Esophagus squamous epithelium (tissue), 5 donors: ENCODE results near the gene NCAPH2. TPM values are rescaled to one million over a fixed set of nuclear protein-coding genes. Genes with fewer than 3 reads are reported as not detected.

Experiments
- DNase-seq: peaks from one replicate; lab custom pipeline; 2025; lab: John Stamatoyannopoulos, UW
- H3K27ac ChIP-seq, 4 donors: fragments of 200-600 bp; sonication (generic); one replicate each; pipeline ENCODE4 v1.5.1; 2016 to 2019; ENCODE audit warnings: mild to moderate bottlenecking in 1 of 4
- H3K27me3 ChIP-seq, 4 donors: fragments of 200-600 bp; sonication (generic); 1 replicate in 3 of 4; 2 replicates in 1 of 4; pipeline versions ENCODE4 v1.5.1 to v1.6.0; 2017 to 2021; ENCODE audit warnings: antibody characterized with exemption in 1 of 4
- H3K36me3 ChIP-seq, 3 donors: fragments of 200-600 bp; sonication (generic); one replicate each; pipeline ENCODE4 v1.5.1; 2016 to 2019
- H3K4me1 ChIP-seq, 3 donors: fragments of 200-600 bp; sonication (generic); one replicate each; pipeline ENCODE4 v1.5.1; 2017 to 2019
- H3K4me3 ChIP-seq, 4 donors: fragments of 200-600 bp; sonication (generic); 1 replicate in 3 of 4; 2 replicates in 1 of 4; pipeline ENCODE4 v1.5.1; 2016 to 2019; ENCODE audit warnings: mild to moderate bottlenecking in 2 of 4, moderate library complexity in 1 of 4
- H3K9me3 ChIP-seq, 3 donors: fragments of 200-600 bp; sonication (generic); one replicate each; pipeline ENCODE4 v1.5.1; 2016 to 2019
- POLR2A ChIP-seq, 4 donors: fragments of 450-650 bp; IDR thresholded peaks; one replicate each; pipeline ENCODE4 v1.6.1; 2017; ENCODE audit warnings: antibody characterized with exemption in 4 of 4, mild to moderate bottlenecking in 4 of 4, moderate library complexity in 3 of 4
- WGBS, 2 donors: methylation state at CpG; one replicate each; pipeline ENCODE4 v1.1.5; 2018; 5-methylcytosine and 5-hydroxymethylcytosine counted together
- intact Hi-C: fragments of 100-400 bp; cut with DNase I; formaldehyde crosslinking; loops from one replicate; pipeline ENCODE4 v1.15.0; 2022
- total RNA-seq, 4 donors: library from RNA; depleted of rRNA; stranded (reverse); fragments of >200 nt; gene quantifications; one replicate each; pipeline ENCODE4 v1.1.0, GENCODE V29; 2016
- TF ChIP-seq, protein P1 (sequence below), 6 experiments: fragments of 450-650 bp in 4 of 6; fragments of 200-600 bp in 2 of 6; sonication (generic) in 2 of 6; IDR thresholded peaks; one replicate each; pipeline ENCODE4 v1.5.1; 2016 to 2019; ENCODE audit warnings: antibody characterized with exemption in 6 of 6, mild to moderate bottlenecking in 4 of 6, moderate library complexity in 4 of 6
- donor health status: DM: yes; HTN: yes; CAD: no.

The NCAPH2 gene
- total RNA-seq, 4 donors from 2014 or later = 30.2 to 42.6 (median 38.5) TPM

DNA sequence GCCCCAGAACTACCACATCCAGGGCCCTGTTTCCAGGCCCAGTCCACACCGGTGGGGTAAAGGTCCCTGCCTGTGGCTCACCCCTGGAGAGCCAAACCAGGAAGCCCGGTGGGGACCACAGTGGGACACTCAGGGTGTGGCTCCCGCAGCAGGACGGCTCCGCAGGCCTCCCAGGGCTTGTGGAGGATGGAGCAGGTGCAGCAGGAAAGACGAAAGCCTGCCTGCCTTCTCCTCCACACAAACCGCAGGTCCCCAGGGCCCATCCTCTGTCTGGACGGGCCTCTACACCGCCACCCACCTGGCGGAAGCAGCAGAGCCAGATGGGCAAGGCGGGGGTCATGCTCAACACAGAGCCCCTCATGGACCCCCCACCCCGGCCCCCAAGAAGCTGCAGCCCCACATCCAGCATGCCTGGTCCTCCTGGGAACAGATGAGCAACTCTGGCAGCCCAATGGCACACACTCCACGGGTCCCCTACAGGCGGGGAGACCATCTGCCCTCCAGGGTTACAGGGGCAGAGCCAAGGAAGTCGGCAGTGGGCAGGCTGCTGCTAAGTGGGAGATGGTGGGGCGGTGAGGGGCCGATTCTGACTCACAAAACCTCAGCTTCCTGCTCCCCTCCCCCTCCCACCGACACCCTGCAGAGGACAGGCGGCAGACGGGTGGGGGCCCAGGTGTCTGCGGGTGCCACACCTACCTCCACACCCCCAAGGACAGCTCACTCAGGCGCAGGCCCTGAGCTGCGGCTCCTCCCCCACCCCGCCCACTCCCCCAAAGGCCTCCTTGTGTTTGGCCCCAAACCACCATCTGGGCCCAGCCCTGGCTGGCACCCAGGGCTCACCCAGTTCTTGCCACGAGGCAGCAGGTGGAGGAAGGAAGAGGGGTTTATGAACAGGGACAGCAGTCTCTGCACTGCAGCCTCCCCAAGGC is 38.4 kb upstream of the NCAPH2 start:
- H3K27ac ChIP-seq = peak overlapping the region; percentile 72 to 91 (median 80)
- TF ChIP-seq POLR2A (IDR thresholded peaks at IDR 0.05) = no peak
- TF ChIP-seq, protein P1, sequence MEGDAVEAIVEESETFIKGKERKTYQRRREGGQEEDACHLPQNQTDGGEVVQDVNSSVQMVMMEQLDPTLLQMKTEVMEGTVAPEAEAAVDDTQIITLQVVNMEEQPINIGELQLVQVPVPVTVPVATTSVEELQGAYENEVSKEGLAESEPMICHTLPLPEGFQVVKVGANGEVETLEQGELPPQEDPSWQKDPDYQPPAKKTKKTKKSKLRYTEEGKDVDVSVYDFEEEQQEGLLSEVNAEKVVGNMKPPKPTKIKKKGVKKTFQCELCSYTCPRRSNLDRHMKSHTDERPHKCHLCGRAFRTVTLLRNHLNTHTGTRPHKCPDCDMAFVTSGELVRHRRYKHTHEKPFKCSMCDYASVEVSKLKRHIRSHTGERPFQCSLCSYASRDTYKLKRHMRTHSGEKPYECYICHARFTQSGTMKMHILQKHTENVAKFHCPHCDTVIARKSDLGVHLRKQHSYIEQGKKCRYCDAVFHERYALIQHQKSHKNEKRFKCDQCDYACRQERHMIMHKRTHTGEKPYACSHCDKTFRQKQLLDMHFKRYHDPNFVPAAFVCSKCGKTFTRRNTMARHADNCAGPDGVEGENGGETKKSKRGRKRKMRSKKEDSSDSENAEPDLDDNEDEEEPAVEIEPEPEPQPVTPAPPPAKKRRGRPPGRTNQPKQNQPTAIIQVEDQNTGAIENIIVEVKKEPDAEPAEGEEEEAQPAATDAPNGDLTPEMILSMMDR (IDR thresholded peaks at IDR 0.05) = no peak
- peaks cover 33 to 40% (median 36%) of the 10 kb centered on the region in 3 donors for H3K36me3 ChIP-seq
- H3K27me3 ChIP-seq = no peaks in the 10 kb centered on the region
- H3K4me1 ChIP-seq = peaks cover 50 to 62% (median 51%) of the 10 kb centered on the region in 3 donors
- 60% methylated on average over 3 of the region's 25 CpGs; no CpG with 5 or more reads in 1 of the 2 donors for WGBS, 2 donors
- intact Hi-C loops = no loop called here
- H3K4me3 ChIP-seq = peak overlapping the region in 3 of 4 donors; percentile 6 to 37 (median 21)
- no peaks in the 10 kb centered on the region for H3K9me3 ChIP-seq
- DNase-seq = peak; percentile 81

DNA sequence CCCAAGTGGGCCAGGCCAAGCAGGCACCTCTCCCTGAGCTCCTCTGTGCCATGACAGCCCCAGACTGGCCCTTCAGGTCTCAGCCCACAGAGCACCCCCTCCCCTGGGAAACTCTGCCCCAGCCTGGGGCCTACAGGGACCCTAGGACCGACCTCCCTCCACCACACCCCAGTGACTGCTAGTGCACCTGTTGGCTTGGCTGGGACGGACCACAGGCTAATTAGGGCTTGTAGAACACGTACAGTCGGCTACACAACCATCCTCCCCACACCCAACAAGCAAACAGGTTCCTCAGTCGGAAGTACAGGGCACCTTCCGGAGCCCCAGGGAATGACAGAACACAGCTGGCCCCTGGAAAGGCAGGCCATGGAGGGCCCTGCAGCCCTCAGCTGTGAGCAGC is 37.5 kb upstream of the NCAPH2 start:
- intact Hi-C loops = no loop called here
- Histone ChIP-seq H3K9me3 (no peaks in the 10 kb centered on the region), H3K4me1 (peaks cover 53 to 67% (median 56%) of the 10 kb centered on the region in 3 donors), H3K4me3 (peak overlapping the region in 3 of 4 donors; percentile 6 to 31 (median 21)), H3K27ac (peak overlapping the region; percentile 72 to 91 (median 80)), H3K27me3 (no peaks in the 10 kb centered on the region), H3K36me3 (peaks cover 24 to 32% (median 28%) of the 10 kb centered on the region in 3 donors)
- 0% methylated on average over 2 of the region's 6 CpGs; no CpG with 5 or more reads in 1 of the 2 donors for WGBS, 2 donors
- no peak for TF ChIP-seq POLR2A (IDR thresholded peaks at IDR 0.05)
- TF ChIP-seq, protein P1 (IDR thresholded peaks at IDR 0.05) = no peak
- DNase-seq = no peak

DNA sequence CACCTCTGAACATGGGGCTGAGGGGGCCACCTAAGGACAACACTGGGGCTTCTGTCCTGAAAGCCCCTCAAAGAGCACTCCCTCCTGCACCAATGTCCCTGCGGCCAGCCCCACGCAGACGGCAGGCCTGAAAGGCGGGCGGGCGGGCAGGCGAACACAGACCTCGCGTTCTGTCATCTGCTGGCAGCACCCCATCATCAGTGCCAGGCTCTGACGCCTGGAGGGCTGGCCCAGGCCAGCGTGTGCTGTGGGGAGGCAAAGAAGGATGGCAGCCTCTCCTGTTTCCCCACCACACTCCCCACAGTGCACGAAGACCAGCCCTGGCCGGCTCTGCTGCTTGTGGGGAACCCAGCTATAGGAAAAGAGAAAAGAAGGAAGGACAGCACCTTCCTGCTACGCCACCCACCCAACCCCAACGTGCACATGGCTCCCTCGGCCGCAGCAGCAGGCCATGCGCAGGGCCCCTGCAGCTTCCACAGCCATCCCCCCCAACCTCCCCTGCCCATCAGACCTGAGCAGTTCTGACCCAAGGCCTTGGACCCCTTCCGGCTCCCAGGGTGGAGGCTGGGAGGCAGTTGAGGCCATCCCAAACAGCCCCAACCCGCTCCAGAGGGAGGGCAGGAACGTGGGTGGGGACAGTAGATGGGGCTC is 36.7 kb upstream of the NCAPH2 start:
- 65 to 82% methylated on average over 8 to 11 of the region's 21 CpGs for WGBS, 2 donors
- peak overlapping the region in 1 of 4 donors; percentile 21 for H3K4me3 ChIP-seq
- TF ChIP-seq POLR2A (IDR thresholded peaks at IDR 0.05) = no peak
- TF ChIP-seq, protein P1 (IDR thresholded peaks at IDR 0.05) = no peak
- H3K4me1 ChIP-seq = peaks cover 57 to 71% (median 57%) of the 10 kb centered on the region in 3 donors
- H3K27me3 ChIP-seq = no peaks in the 10 kb centered on the region
- H3K36me3 ChIP-seq = peaks cover 16 to 24% (median 19%) of the 10 kb centered on the region in 3 donors
- H3K9me3 ChIP-seq = no peaks in the 10 kb centered on the region
- intact Hi-C loops = no loop called here
- DNase-seq = no peak
- H3K27ac ChIP-seq = peak overlapping the region; percentile 72 to 91 (median 80)

DNA sequence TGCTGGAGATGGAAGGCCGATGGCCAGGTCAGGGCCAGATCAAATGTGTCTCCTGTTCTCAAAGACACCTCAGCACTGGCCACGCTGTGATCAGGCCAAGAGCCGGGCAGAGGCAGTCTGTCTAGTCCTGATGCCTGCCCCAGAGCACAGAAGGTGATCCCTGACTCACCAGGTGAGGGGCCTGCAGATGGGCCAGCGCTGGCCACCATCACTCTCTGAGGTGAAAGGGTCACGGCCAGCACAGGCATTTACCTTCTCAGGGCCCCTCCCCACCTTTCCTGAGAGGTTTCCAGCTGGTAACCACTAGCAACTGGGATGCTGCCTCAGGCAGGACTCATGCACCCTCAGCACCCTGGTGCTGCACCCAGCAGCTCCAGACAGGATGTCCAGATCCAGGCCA is 36.1 kb upstream of the NCAPH2 start:
- Histone ChIP-seq H3K9me3 (no peaks in the 10 kb centered on the region), H3K4me1 (peaks cover 57 to 78% (median 57%) of the 10 kb centered on the region in 3 donors), H3K27ac (peak overlapping the region in 2 of 4 donors; percentile 81 to 91), H3K27me3 (no peaks in the 10 kb centered on the region), H3K36me3 (peaks cover 10 to 17% (median 13%) of the 10 kb centered on the region in 3 donors), H3K4me3 (no peak overlapping the region)
- intact Hi-C loops = no loop called here
- no peak for DNase-seq
- TF ChIP-seq, protein P1 (IDR thresholded peaks at IDR 0.05) = no peak
- no peak for TF ChIP-seq POLR2A (IDR thresholded peaks at IDR 0.05)
- 66% methylated on average over 4 of the region's 5 CpGs; no CpG with 5 or more reads in 1 of the 2 donors for WGBS, 2 donors
